ENCODE measurements around the gene SLC7A8.

DNA sequence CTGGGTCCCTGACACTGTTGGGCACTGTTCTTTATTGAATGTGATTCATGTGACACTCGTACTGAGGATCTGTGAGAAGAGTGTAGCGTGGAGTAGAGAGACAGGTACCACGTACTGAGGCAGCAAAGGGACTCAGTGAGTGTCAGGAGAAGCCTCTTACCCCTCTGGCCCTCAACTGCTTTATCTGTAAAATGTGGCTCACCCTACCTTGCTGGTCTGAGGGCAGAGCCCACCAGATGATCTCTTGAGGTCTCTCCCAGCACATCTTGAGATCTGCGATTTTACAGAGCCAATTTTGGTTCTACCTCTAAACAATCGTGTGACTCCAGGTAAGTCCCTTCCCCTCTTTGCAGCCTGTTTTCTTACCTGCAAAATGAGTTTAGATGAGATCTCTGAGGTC, 67.5 kb downstream of the SLC7A8 start:
- TF ChIP-seq EZH2phosphoT487 (IDR thresholded peaks at IDR 0.05; ENCODE audit: low read depth), result no peak
- TF ChIP-seq, protein P1, sequence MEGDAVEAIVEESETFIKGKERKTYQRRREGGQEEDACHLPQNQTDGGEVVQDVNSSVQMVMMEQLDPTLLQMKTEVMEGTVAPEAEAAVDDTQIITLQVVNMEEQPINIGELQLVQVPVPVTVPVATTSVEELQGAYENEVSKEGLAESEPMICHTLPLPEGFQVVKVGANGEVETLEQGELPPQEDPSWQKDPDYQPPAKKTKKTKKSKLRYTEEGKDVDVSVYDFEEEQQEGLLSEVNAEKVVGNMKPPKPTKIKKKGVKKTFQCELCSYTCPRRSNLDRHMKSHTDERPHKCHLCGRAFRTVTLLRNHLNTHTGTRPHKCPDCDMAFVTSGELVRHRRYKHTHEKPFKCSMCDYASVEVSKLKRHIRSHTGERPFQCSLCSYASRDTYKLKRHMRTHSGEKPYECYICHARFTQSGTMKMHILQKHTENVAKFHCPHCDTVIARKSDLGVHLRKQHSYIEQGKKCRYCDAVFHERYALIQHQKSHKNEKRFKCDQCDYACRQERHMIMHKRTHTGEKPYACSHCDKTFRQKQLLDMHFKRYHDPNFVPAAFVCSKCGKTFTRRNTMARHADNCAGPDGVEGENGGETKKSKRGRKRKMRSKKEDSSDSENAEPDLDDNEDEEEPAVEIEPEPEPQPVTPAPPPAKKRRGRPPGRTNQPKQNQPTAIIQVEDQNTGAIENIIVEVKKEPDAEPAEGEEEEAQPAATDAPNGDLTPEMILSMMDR (IDR thresholded peaks at IDR 0.05; ENCODE audit: low read depth, low read length), result no peak
